Chondrocyte (in vitro differentiated cells): ENCODE measurements around the gene TNF. TPM values are rescaled to one million over a fixed set of nuclear protein-coding genes. Genes with fewer than 3 reads are reported as not detected.

Source experiments
- DNase-seq: peaks from one replicate; pipeline ENCODE4 v3.0.0; 2021; ENCODE audit warnings: mixed read lengths, low spot score
- H3K27ac Mint-ChIP-seq: one replicate; pipeline ENCODE4 v1.8.0; 2021; ENCODE audit warnings: mild to moderate bottlenecking, moderate library complexity, mixed read lengths; ENCODE audit not compliant: unreplicated experiment
- H3K27me3 Mint-ChIP-seq: 2 replicates; pipeline ENCODE4 v1.8.0; 2021; ENCODE audit warnings: low read depth, mixed read lengths
- H3K36me3 Mint-ChIP-seq: 2 replicates; pipeline ENCODE4 v1.8.0; 2021; ENCODE audit warnings: low read depth, mixed read lengths
- H3K4me1 Mint-ChIP-seq: 2 replicates; pipeline ENCODE4 v1.8.0; 2021; ENCODE audit warnings: low read depth, mild to moderate bottlenecking, mixed read lengths
- H3K4me3 Mint-ChIP-seq: one replicate; pipeline ENCODE4 v1.8.0; 2021; ENCODE audit warnings: mild to moderate bottlenecking, moderate library complexity, mixed read lengths; ENCODE audit not compliant: unreplicated experiment
- H3K9me3 Mint-ChIP-seq: 2 replicates; pipeline ENCODE4 v1.8.0; 2021; ENCODE audit warnings: low read depth, mixed read lengths
- CTCF ChIP-seq: fragments of 200-600 bp; sonication (generic); IDR thresholded peaks from 2 replicates; pipeline ENCODE4 v1.5.0; 2021; ENCODE audit warnings: antibody characterized with exemption, mild to moderate bottlenecking, moderate library complexity
- total RNA-seq: library from RNA; stranded (reverse); gene quantifications from 3 replicates; pipeline ENCODE4 v1.2.1, GENCODE V29; 2021

The TNF gene
- total RNA-seq, 1 donor from 2014 or later, result not detected

GRCh38 chr6:31626952-31627351 lies 51.6 kb downstream of the TNF start:
- no peak for DNase-seq
- Mint-ChIP-seq H3K27me3 (no peaks in the 10 kb centered on the region), H3K4me1 (peaks cover 15% of the 10 kb centered on the region), H3K27ac (no peak overlapping the region), H3K9me3 (no peaks in the 10 kb centered on the region), H3K4me3 (no peak overlapping the region), H3K36me3 (peaks cover 58% of the 10 kb centered on the region)
- no peak for TF ChIP-seq CTCF

GRCh38 chr6:31627690-31628287 lies 52.4 kb downstream of the TNF start:
- Mint-ChIP-seq H3K36me3 (peaks cover 58% of the 10 kb centered on the region), H3K27ac (peak overlapping the region; percentile 49), H3K4me1 (peaks cover 7% of the 10 kb centered on the region), H3K27me3 (no peaks in the 10 kb centered on the region), H3K9me3 (no peaks in the 10 kb centered on the region), H3K4me3 (no peak overlapping the region)
- TF ChIP-seq CTCF, result no peak
- no peak for DNase-seq

Other genes with a start within 250 kb of the TNF start
- gene HLA-B, start 218.4 kb upstream of the TNF start, total RNA-seq, result 149 to 216 TPM (median 206 TPM) in 3 replicates
- gene MICA, start 172.0 kb upstream of the TNF start, total RNA-seq, result 54.6 to 56.8 TPM (median 56.3 TPM) in 3 replicates
- 7.8 to 9.4 TPM (median 9.0 TPM) in 3 replicates for gene MICB, start 77.4 kb upstream of the TNF start, total RNA-seq
- gene MCCD1, start 46.6 kb upstream of the TNF start, total RNA-seq, result not detected in 3 replicates
- 222 to 230 TPM (median 227 TPM) in 3 replicates for gene DDX39B, start 33.6 kb upstream of the TNF start, total RNA-seq
- gene ATP6V1G2, start 29.0 kb upstream of the TNF start, total RNA-seq, result 2.4 to 4.1 TPM (median 3.0 TPM) in 3 replicates
- 21.2 to 30.1 TPM (median 29.6 TPM) in 3 replicates for gene NFKBIL1, start 28.0 kb upstream of the TNF start, total RNA-seq
- gene LTA, start 3.3 kb upstream of the TNF start, total RNA-seq, result not detected in 3 replicates
- not detected in 3 replicates for gene LTB, start 6.9 kb downstream of the TNF start, total RNA-seq
- gene LST1, start 10.7 kb downstream of the TNF start, total RNA-seq, result not detected in 3 replicates
- gene NCR3, start 17.4 kb downstream of the TNF start, total RNA-seq, result not detected in 3 replicates
- gene AIF1, start 39.7 kb downstream of the TNF start, total RNA-seq, result not detected in 3 replicates
- gene PRRC2A, start 45.1 kb downstream of the TNF start, total RNA-seq, result 156 to 185 TPM (median 157 TPM) in 3 replicates
- gene BAG6, start 77.1 kb downstream of the TNF start, total RNA-seq, result 253 to 308 TPM (median 262 TPM) in 3 replicates
- 0.85 to 1.2 TPM in 2 of 3 replicates, not detected in the other for gene APOM, start 80.3 kb downstream of the TNF start, total RNA-seq
- gene C6orf47, start 85.2 kb downstream of the TNF start, total RNA-seq, result 19.1 to 20.3 TPM (median 20.2 TPM) in 3 replicates
- 12.0 to 15.4 TPM (median 13.9 TPM) in 3 replicates for gene GPANK1, start 89.4 kb downstream of the TNF start, total RNA-seq
- 116 to 126 TPM (median 122 TPM) in 3 replicates for gene CSNK2B, start 90.5 kb downstream of the TNF start, total RNA-seq
- 10.2 to 14.3 TPM (median 11.7 TPM) in 3 replicates for gene LY6G5B, start 94.4 kb downstream of the TNF start, total RNA-seq
- 1.3 to 3.6 TPM (median 2.4 TPM) in 3 replicates for gene LY6G5C, start 105.5 kb downstream of the TNF start, total RNA-seq
- 27.8 to 33.9 TPM (median 32.3 TPM) in 3 replicates for gene ABHD16A, start 127.8 kb downstream of the TNF start, total RNA-seq
- not detected in 3 replicates for gene LY6G6F, start 131.3 kb downstream of the TNF start, total RNA-seq
- gene LY6G6D, start 139.8 kb downstream of the TNF start, total RNA-seq, result not detected in 3 replicates
- gene LY6G6C, start 146.2 kb downstream of the TNF start, total RNA-seq, result 0.30 TPM in 1 of 3 replicates, not detected in the others
- not detected in 3 replicates for gene MPIG6B, start 147.8 kb downstream of the TNF start, total RNA-seq
- 66.4 to 99.6 TPM (median 95.7 TPM) in 3 replicates for gene DDAH2, start 153.7 kb downstream of the TNF start, total RNA-seq
- gene CLIC1, start 161.0 kb downstream of the TNF start, total RNA-seq, result 256 to 328 TPM (median 317 TPM) in 3 replicates
- gene MSH5, start 164.4 kb downstream of the TNF start, total RNA-seq, result 8.4 to 17.4 TPM (median 9.4 TPM) in 3 replicates
- 1.3 to 2.4 TPM (median 1.4 TPM) in 3 replicates for gene SAPCD1, start 187.1 kb downstream of the TNF start, total RNA-seq
- gene VWA7, start 201.8 kb downstream of the TNF start, total RNA-seq, result 0.15 to 0.62 TPM (median 0.17 TPM) in 3 replicates
- gene VARS1, start 220.2 kb downstream of the TNF start, total RNA-seq, result 71.1 to 101 TPM (median 71.9 TPM) in 3 replicates
- gene LSM2, start 231.4 kb downstream of the TNF start, total RNA-seq, result 35.0 to 42.5 TPM (median 35.7 TPM) in 3 replicates
- gene HSPA1L, start 239.7 kb downstream of the TNF start, total RNA-seq, result 0.89 to 1.5 TPM (median 1.00 TPM) in 3 replicates
- gene HSPA1A, start 240.0 kb downstream of the TNF start, total RNA-seq, result 23.0 to 46.3 TPM (median 46.2 TPM) in 3 replicates